HT-29 (cell line): ENCODE measurements around the gene P2RY13. TPM values are rescaled to one million over a fixed set of nuclear protein-coding genes. Genes with fewer than 3 reads are reported as not detected.
A peak's percentile ranks its signal among the peaks of the same experiment; 100 is the strongest.

Experiments
- DNase-seq: peaks from one replicate; pipeline ENCODE4 v3.0.0-alpha.2; 2015; ENCODE audit warnings: low spot score
- total RNA-seq: library from RNA; depleted of rRNA; stranded (reverse); fragments of >200 nt; shearing (Covaris generic); gene quantifications from 2 replicates; pipeline ENCODE4 v1.2.3, GENCODE V29; 2014

The P2RY13 gene
- total RNA-seq, 1 experiment from 2014 or later: not detected

GRCh38 chr3:151320131-151320530 is 9.2 kb downstream of the P2RY13 start:
- DNase-seq: no peak

GRCh38 chr3:151319628-151320027 is 9.7 kb downstream of the P2RY13 start:
- no peak for DNase-seq

GRCh38 chr3:151318991-151319390 is 10.4 kb downstream of the P2RY13 start:
- no peak for DNase-seq

- no peak for DNase-seq
Measured at GRCh38 chr3:151318313-151318712, 11.0 kb downstream of the P2RY13 start.

- peak; percentile 84 for DNase-seq
Measured at GRCh38 chr3:151316267-151316991, 12.9 kb downstream of the P2RY13 start, which contains the start of gene GPR87. GPR87 (minus strand) TSS chr3:151316820; CDS start chr3:151300100, 16,720 bp downstream.

- DNase-seq: peak; percentile 55
Measured at GRCh38 chr3:151315846-151316245, 13.5 kb downstream of the P2RY13 start.

- DNase-seq: peak; percentile 51
Measured at GRCh38 chr3:151315136-151315535, 14.2 kb downstream of the P2RY13 start.

GRCh38 chr3:151314593-151314992 is 14.8 kb downstream of the P2RY13 start:
- DNase-seq: no peak

- no peak for DNase-seq
Measured at GRCh38 chr3:151314137-151314536, 15.2 kb downstream of the P2RY13 start.

- DNase-seq: no peak
Measured at GRCh38 chr3:151312972-151313371, 16.4 kb downstream of the P2RY13 start.

- no peak for DNase-seq
Measured at GRCh38 chr3:151309566-151309965, 19.8 kb downstream of the P2RY13 start.

- DNase-seq: no peak
Measured at GRCh38 chr3:151307583-151308488, 21.5 kb downstream of the P2RY13 start.

- no peak for DNase-seq
Measured at GRCh38 chr3:151307131-151307530, 22.2 kb downstream of the P2RY13 start.

- DNase-seq: no peak
Measured at GRCh38 chr3:151306168-151306810, 23.1 kb downstream of the P2RY13 start.

- DNase-seq: no peak
Measured at GRCh38 chr3:151305775-151306151, 23.6 kb downstream of the P2RY13 start.

- peak; percentile 98 for DNase-seq
Measured at GRCh38 chr3:151305060-151305774, 24.1 kb downstream of the P2RY13 start.

- no peak for DNase-seq
Measured at GRCh38 chr3:151303751-151304150, 25.6 kb downstream of the P2RY13 start.

- no peak for DNase-seq
Measured at GRCh38 chr3:151301787-151302186, 27.6 kb downstream of the P2RY13 start.

GRCh38 chr3:151300539-151300938 is 28.8 kb downstream of the P2RY13 start:
- DNase-seq: no peak

GRCh38 chr3:151299006-151299405 is 30.3 kb downstream of the P2RY13 start:
- DNase-seq: no peak

- no peak for DNase-seq
Measured at GRCh38 chr3:151297429-151297828, 31.9 kb downstream of the P2RY13 start.
